Natural killer cell (primary cell): ENCODE measurements around the gene PKIG. TPM values are rescaled to one million over a fixed set of nuclear protein-coding genes. Genes with fewer than 3 reads are reported as not detected.

Experiments used
- ATAC-seq, 3 donors: fragments of 150-1000 bp in 2 of 3; fragments of 200-7000 bp in 1 of 3; cut with Tn5 transposase; 1 replicate in 1 of 3; 2 replicates in 2 of 3; pipeline ENCODE4 v1.10.0; 2021; ENCODE audit warnings: mild to moderate bottlenecking in 2 of 3, moderate library complexity in 2 of 3
- DNase-seq, 2 donors: peaks; one replicate each; pipeline versions ENCODE4 v3.0.0 to v3.0.0-alpha.2; 2013 to 2021; ENCODE audit warnings: mixed read lengths in 1 of 2
- H3K27ac ChIP-seq: one replicate; pipeline ENCODE4 v1.5.1; 2013; ENCODE audit warnings: mild to moderate bottlenecking, low read length
- H3K27me3 ChIP-seq: one replicate; pipeline ENCODE4 v1.6.1; 2013; ENCODE audit warnings: low read length; ENCODE audit not compliant: control insufficient read depth, insufficient read depth
- H3K36me3 ChIP-seq: one replicate; pipeline ENCODE4 v1.6.1; 2013; ENCODE audit warnings: low read length; ENCODE audit not compliant: control insufficient read depth, insufficient read depth
- H3K4me1 ChIP-seq: one replicate; pipeline ENCODE4 v1.6.1; 2013; ENCODE audit warnings: low read length; ENCODE audit not compliant: control insufficient read depth, insufficient read depth
- H3K4me3 ChIP-seq: one replicate; pipeline ENCODE4 v1.5.1; 2013; ENCODE audit warnings: low read length
- H3K9me3 ChIP-seq: one replicate; pipeline ENCODE4 v1.6.1; 2013; ENCODE audit warnings: low read length; ENCODE audit not compliant: control insufficient read depth, insufficient read depth
- H3K27ac Mint-ChIP-seq, 2 donors: one replicate each; pipeline ENCODE4 v1.8.0; 2022; ENCODE audit warnings: mild to moderate bottlenecking in 2 of 2, mixed read lengths in 2 of 2, moderate library complexity in 1 of 2
- H3K27me3 Mint-ChIP-seq, 2 donors: one replicate each; pipeline ENCODE4 v1.8.0; 2022; ENCODE audit warnings: low read depth in 2 of 2, mixed read lengths in 2 of 2
- H3K36me3 Mint-ChIP-seq: one replicate; pipeline ENCODE4 v1.8.0; 2022; ENCODE audit warnings: mixed read lengths
- H3K4me1 Mint-ChIP-seq, 2 donors: one replicate each; pipeline ENCODE4 v1.8.0; 2022; ENCODE audit warnings: mixed read lengths in 2 of 2
- H3K4me3 Mint-ChIP-seq: one replicate; pipeline ENCODE4 v1.8.0; 2022; ENCODE audit warnings: mild to moderate bottlenecking, moderate library complexity, mixed read lengths
- H3K9me3 Mint-ChIP-seq, 2 donors: one replicate each; pipeline ENCODE4 v1.8.0; 2022; ENCODE audit warnings: mixed read lengths in 2 of 2
- WGBS: methylation state at CpG from one replicate; pipeline ENCODE4 v1.1.7; 2013; ENCODE audit warnings: missing lambda C conversion rate; ENCODE audit not compliant: insufficient coverage; 5-methylcytosine and 5-hydroxymethylcytosine counted together
- intact Hi-C: fragments of 100-400 bp; cut with micrococcal nuclease; formaldehyde crosslinking; loops from one replicate; pipeline ENCODE4 v1.14.2; 2022
- total RNA-seq, 4 donors: library from RNA; stranded (reverse); fragments of 120-200 nt in 1 of 4; gene quantifications; one replicate each; pipeline versions ENCODE4 v1.2.3 to v1.2.4, GENCODE V29; 2013 to 2022
- TF ChIP-seq, protein P1 (sequence below): fragments of 200-600 bp; IDR thresholded peaks from one replicate; pipeline ENCODE4 v1.8.0; 2022; ENCODE audit warnings: antibody characterized with exemption

The PKIG gene
- total RNA-seq, 3 donors from 2014 or later (not counting 1 experiment from before 2014, with no cell fraction given) = 0.82 to 1.5 (median 1.5) TPM

DNA sequence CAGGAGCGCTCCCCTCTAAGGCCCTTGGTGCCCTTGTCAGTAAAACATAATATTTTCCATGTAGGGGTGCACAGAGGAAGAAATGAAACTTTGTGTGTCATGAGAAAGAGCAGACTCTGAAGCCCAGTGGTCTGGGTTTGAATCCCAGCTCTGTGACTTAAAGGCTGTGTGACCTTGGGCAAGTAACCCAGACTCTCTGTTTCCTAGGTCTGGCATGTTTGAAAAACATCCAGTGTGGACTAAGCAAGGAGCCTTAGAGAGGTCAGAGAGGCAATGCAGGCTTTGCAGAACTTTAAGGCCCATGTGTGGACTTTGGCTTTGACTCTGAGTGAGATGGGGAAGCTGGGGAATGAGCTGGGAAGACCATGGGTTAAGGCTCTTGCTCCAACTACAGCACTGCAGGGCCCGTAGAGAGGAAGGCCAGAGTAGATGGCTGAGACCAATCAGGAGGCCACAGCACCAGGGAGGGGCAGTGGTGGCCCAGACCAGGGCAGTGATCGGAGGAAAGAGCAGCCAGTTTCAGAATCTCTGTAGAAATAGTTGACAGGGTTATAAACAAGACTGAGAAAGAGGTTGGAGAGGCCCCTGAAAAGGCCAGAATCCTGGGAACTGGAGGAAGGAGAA lies 50.9 kb downstream of the PKIG start:
- no peak overlapping the region for H3K27ac ChIP-seq
- H3K4me3 ChIP-seq = no peak overlapping the region
- Mint-ChIP-seq H3K9me3 (no peaks in the 10 kb centered on the region), H3K4me1 (peaks cover 14 to 21% of the 10 kb centered on the region in 2 donors), H3K36me3 (no peaks in the 10 kb centered on the region), H3K27ac (peak overlapping the region in 1 of 2 donors; percentile 24), H3K4me3 (no peak overlapping the region), H3K27me3 (no peaks in the 10 kb centered on the region)
- H3K9me3 ChIP-seq = no peaks in the 10 kb centered on the region
- intact Hi-C loops = no loop called here
- DNase-seq (no peak), ATAC-seq (no peak)
- WGBS = 98% methylated on average over 2 of the region's 3 CpGs
- H3K27me3 ChIP-seq = no peaks in the 10 kb centered on the region
- H3K4me1 ChIP-seq = no peaks in the 10 kb centered on the region
- peaks cover 40% of the 10 kb centered on the region for H3K36me3 ChIP-seq
- TF ChIP-seq, protein P1, sequence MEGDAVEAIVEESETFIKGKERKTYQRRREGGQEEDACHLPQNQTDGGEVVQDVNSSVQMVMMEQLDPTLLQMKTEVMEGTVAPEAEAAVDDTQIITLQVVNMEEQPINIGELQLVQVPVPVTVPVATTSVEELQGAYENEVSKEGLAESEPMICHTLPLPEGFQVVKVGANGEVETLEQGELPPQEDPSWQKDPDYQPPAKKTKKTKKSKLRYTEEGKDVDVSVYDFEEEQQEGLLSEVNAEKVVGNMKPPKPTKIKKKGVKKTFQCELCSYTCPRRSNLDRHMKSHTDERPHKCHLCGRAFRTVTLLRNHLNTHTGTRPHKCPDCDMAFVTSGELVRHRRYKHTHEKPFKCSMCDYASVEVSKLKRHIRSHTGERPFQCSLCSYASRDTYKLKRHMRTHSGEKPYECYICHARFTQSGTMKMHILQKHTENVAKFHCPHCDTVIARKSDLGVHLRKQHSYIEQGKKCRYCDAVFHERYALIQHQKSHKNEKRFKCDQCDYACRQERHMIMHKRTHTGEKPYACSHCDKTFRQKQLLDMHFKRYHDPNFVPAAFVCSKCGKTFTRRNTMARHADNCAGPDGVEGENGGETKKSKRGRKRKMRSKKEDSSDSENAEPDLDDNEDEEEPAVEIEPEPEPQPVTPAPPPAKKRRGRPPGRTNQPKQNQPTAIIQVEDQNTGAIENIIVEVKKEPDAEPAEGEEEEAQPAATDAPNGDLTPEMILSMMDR = no peak

DNA sequence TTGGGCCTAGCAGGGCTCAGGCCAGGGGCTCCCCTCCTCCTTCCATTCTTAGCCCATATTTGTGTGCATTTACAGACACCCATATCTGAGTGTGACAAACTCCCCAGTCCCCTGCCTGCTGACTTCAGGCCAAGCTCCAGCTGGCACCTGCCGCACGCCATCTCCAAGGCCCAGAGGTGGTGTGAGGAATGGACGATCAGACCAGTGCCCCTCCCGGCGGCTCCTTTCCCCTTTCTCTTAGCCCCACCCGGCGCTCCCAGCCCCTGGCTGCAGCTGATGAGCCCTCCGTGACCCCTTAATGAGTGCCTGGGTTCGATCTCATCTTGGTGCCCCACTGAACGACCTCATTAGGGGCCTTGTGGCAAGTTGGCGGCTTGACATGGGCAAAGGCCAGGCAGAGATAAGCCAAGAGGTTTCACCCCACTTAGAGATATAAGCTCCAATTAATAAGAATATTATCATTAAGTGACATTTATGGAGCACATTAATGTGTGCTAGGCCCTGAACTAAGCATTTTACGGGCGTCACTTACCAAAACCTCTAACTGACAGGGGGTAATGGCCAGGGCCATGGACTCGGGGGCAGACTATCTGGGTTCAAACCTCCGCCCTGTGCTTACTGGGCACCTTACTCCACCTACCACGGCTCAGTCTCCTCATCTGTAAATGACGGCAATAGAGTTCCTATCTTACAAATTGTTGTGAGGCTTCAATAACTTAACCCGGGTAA lies 51.7 kb downstream of the PKIG start:
- no peaks in the 10 kb centered on the region for H3K9me3 Mint-ChIP-seq
- H3K36me3 ChIP-seq = peaks cover 34% of the 10 kb centered on the region
- H3K36me3 Mint-ChIP-seq = no peaks in the 10 kb centered on the region
- no peaks in the 10 kb centered on the region for H3K27me3 Mint-ChIP-seq
- no peak overlapping the region for H3K4me3 ChIP-seq
- peaks cover 22 to 29% of the 10 kb centered on the region in 2 donors for H3K4me1 Mint-ChIP-seq
- ATAC-seq = no peak
- H3K27ac ChIP-seq = no peak overlapping the region
- H3K27ac Mint-ChIP-seq = peak overlapping the region in 1 of 2 donors; percentile 24
- no peaks in the 10 kb centered on the region for H3K9me3 ChIP-seq
- 90% methylated on average over 17 of the region's 18 CpGs for WGBS
- no peaks in the 10 kb centered on the region for H3K4me1 ChIP-seq
- intact Hi-C loops = no loop called here
- no peak for DNase-seq
- H3K27me3 ChIP-seq = no peaks in the 10 kb centered on the region
- H3K4me3 Mint-ChIP-seq = no peak overlapping the region
- TF ChIP-seq, protein P1 = no peak

DNA sequence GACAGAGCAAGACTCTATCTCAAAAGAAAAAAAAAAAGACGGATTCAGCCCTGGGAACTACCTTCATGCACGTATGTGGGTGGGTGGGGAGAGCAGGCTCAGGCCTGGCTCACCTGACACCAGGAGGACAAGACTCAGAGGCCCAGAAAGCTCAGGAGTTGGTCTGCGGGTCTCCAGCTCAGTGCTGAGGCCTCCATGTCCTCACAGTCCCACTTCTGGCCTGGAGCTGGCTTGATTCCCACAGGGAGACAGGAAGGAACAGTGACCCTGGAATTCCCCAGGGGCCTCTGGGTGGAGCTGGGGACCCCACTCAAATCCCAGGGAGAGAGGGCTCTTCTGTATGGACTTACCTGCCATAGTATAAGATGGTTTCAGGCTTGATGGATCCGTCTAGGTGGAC lies 53.5 kb downstream of the PKIG start:
- TF ChIP-seq, protein P1 = no peak

More for the DNA sequence above, 53.5 kb downstream of the PKIG start:
- intact Hi-C loops = no loop called here
- peak overlapping the region; percentile 20 to 50 for H3K27ac Mint-ChIP-seq
- H3K4me1 Mint-ChIP-seq = peaks cover 34 to 44% of the 10 kb centered on the region in 2 donors
- peaks cover 34% of the 10 kb centered on the region for H3K36me3 ChIP-seq
- H3K9me3 ChIP-seq = peaks cover 3% of the 10 kb centered on the region
- no peaks in the 10 kb centered on the region for H3K27me3 ChIP-seq
- no peak overlapping the region for H3K27ac ChIP-seq
- H3K4me3 ChIP-seq = no peak overlapping the region
- no peaks in the 10 kb centered on the region for H3K36me3 Mint-ChIP-seq
- no peak overlapping the region for H3K4me3 Mint-ChIP-seq
- DNase-seq (no peak), ATAC-seq (no peak)
- H3K4me1 ChIP-seq = peaks cover 15% of the 10 kb centered on the region
- WGBS = 93% methylated on average over 4 of the region's 4 CpGs
- no peaks in the 10 kb centered on the region for H3K27me3 Mint-ChIP-seq
- H3K9me3 Mint-ChIP-seq = no peaks in the 10 kb centered on the region
